ENCODE data around the gene ZSWIM2. TPM values are rescaled to one million over a fixed set of nuclear protein-coding genes. Genes with fewer than 3 reads are reported as not detected.

Gene ZSWIM2
- total RNA-seq, 1 donor from 2014 or later, result not detected

GRCh38 chr2:186881660-186882059 is 32.7 kb upstream of the ZSWIM2 start:
- no peak for TF ChIP-seq CTCF (IDR thresholded peaks at IDR 0.05; ENCODE audit: insufficient read depth, low read length, poor library complexity, severe bottlenecking)
- H3K36me3 ChIP-seq (ENCODE audit: control insufficient read depth, insufficient read depth, low read length), result no peaks in the 10 kb centered on the region
- H3K27me3 ChIP-seq (ENCODE audit: control insufficient read depth, insufficient read depth, low read length), result no peaks in the 10 kb centered on the region
- no peak overlapping the region for H3K4me3 ChIP-seq (ENCODE audit: low read depth, low read length)
- no peak for DNase-seq (ENCODE audit: low read depth)

GRCh38 chr2:186879312-186879711 is 30.3 kb upstream of the ZSWIM2 start:
- Histone ChIP-seq H3K4me3 (ENCODE audit: low read depth, low read length) (no peak overlapping the region), H3K36me3 (ENCODE audit: control insufficient read depth, insufficient read depth, low read length) (no peaks in the 10 kb centered on the region), H3K27me3 (ENCODE audit: control insufficient read depth, insufficient read depth, low read length) (no peaks in the 10 kb centered on the region)
- TF ChIP-seq CTCF (IDR thresholded peaks at IDR 0.05; ENCODE audit: insufficient read depth, low read length, poor library complexity, severe bottlenecking), result no peak
- DNase-seq (ENCODE audit: low read depth), result no peak

- Histone ChIP-seq H3K4me3 (ENCODE audit: low read depth, low read length) (no peak overlapping the region), H3K36me3 (ENCODE audit: control insufficient read depth, insufficient read depth, low read length) (no peaks in the 10 kb centered on the region), H3K27me3 (ENCODE audit: control insufficient read depth, insufficient read depth, low read length) (no peaks in the 10 kb centered on the region)
- TF ChIP-seq CTCF (IDR thresholded peaks at IDR 0.05; ENCODE audit: insufficient read depth, low read length, poor library complexity, severe bottlenecking), result no peak
- no peak for DNase-seq (ENCODE audit: low read depth)
Observed at GRCh38 chr2:186874713-186875112, 25.7 kb upstream of the ZSWIM2 start.

GRCh38 chr2:186871881-186872280 is 22.9 kb upstream of the ZSWIM2 start:
- DNase-seq (ENCODE audit: low read depth), result no peak
- no peaks in the 10 kb centered on the region for H3K27me3 ChIP-seq (ENCODE audit: control insufficient read depth, insufficient read depth, low read length)
- no peak overlapping the region for H3K4me3 ChIP-seq (ENCODE audit: low read depth, low read length)
- H3K36me3 ChIP-seq (ENCODE audit: control insufficient read depth, insufficient read depth, low read length), result no peaks in the 10 kb centered on the region
- TF ChIP-seq CTCF (IDR thresholded peaks at IDR 0.05; ENCODE audit: insufficient read depth, low read length, poor library complexity, severe bottlenecking), result no peak

GRCh38 chr2:186868344-186868743 is 19.4 kb upstream of the ZSWIM2 start:
- no peak overlapping the region for H3K4me3 ChIP-seq (ENCODE audit: low read depth, low read length)

More at GRCh38 chr2:186868344-186868743, 19.4 kb upstream of the ZSWIM2 start:
- Histone ChIP-seq H3K27me3 (ENCODE audit: control insufficient read depth, insufficient read depth, low read length) (no peaks in the 10 kb centered on the region), H3K36me3 (ENCODE audit: control insufficient read depth, insufficient read depth, low read length) (no peaks in the 10 kb centered on the region)
- no peak for TF ChIP-seq CTCF (IDR thresholded peaks at IDR 0.05; ENCODE audit: insufficient read depth, low read length, poor library complexity, severe bottlenecking)
- no peak for DNase-seq (ENCODE audit: low read depth)
